CMK (cell line): ENCODE data around the gene OGFR.

ENCODE experiments used
- DNase-seq: peaks from one replicate; pipeline ENCODE4 v3.0.0-alpha.2; 2010; ENCODE audit warnings: low read depth

Gene OGFR, protein sequence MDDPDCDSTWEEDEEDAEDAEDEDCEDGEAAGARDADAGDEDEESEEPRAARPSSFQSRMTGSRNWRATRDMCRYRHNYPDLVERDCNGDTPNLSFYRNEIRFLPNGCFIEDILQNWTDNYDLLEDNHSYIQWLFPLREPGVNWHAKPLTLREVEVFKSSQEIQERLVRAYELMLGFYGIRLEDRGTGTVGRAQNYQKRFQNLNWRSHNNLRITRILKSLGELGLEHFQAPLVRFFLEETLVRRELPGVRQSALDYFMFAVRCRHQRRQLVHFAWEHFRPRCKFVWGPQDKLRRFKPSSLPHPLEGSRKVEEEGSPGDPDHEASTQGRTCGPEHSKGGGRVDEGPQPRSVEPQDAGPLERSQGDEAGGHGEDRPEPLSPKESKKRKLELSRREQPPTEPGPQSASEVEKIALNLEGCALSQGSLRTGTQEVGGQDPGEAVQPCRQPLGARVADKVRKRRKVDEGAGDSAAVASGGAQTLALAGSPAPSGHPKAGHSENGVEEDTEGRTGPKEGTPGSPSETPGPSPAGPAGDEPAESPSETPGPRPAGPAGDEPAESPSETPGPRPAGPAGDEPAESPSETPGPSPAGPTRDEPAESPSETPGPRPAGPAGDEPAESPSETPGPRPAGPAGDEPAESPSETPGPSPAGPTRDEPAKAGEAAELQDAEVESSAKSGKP

DNA sequence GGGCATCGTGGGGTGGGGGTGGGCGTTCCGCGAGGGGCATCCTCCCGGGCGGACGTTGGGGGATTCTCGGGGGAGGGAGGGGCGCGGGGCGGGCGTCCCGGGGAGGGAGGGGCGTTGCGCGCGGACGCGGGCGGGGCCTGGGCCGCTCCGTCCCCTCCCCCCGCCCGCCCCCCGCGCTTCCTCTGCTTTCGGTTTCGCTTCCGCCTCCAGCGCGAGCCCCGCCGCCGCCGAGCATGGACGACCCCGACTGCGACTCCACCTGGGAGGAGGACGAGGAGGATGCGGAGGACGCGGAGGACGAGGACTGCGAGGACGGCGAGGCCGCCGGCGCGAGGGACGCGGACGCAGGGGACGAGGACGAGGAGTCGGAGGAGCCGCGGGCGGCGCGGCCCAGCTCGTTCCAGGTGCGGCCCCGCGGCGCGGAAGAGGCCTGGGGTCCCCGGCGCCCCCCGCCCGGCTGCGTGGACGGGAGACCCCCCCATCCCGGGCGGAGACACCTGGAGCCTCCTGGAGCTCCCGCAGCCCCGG lies at the start of gene OGFR:
Gene OGFR (plus strand): TSS at position 209 of the 528 bp plus-strand sequence. CDS start 25 bp downstream, at position 234.
- no peak for DNase-seq

DNA sequence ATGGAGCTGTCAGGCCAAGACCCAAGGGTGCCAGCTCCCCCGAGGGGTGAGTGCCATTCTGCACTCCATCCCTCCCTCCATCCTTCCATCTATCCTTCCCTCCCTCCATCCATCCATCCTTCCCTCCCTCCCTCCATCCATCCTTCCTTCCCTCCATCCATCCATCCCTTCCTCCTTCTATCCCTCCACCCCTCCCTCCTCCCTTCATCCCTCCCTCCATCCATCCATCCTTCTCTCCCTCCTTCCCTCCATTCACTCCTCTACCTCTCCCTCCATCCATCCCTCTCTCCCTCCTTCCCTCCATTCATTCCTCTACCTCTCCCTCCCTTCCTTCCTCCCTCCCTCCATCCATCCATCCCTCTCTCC lies 49.7 kb upstream of the OGFR start:
- no peak for DNase-seq

DNA sequence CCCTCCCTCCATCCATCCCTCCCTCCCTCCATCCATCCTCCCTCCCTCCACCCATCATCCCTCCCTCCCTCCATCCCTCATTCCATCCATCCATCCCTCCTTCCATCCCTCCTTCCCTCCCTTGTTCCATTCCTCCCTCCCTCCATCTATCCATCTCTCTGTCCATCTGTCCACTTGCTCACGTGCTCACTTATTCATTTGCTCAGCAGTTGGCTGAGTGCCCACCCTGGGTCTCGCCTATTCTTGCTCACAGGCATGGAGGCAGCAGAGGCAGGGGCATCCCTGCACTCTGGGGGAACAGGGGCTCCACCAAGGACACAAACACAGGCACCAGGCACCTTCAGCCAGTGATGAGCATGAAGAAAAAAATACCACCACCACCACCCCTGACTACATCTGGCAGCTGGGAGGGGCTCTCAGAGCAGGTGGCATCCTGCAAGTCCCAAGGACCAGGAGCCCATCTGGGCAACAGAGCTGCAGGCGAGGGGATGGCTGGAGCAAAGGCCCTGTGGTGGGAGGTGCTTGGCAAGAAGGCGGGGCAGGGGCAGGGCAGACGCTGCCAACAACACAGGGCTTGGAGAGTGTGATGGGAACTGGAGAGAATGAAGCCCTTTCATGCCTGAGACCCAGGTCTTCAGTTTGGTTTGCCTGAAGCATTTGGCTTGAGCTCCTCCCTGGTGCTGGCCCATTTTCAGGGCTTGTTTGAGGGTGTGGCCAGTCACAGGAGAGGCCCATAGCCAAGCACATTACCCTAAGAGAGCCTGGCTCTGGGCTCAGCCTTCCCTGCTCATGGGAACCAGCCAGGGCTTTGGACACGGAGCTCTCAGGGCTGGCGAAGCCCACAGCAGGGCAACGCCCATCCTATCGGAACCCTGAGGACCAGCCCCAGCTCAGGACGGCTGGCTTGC lies 48.6 kb upstream of the OGFR start:
- DNase-seq = no peak

DNA sequence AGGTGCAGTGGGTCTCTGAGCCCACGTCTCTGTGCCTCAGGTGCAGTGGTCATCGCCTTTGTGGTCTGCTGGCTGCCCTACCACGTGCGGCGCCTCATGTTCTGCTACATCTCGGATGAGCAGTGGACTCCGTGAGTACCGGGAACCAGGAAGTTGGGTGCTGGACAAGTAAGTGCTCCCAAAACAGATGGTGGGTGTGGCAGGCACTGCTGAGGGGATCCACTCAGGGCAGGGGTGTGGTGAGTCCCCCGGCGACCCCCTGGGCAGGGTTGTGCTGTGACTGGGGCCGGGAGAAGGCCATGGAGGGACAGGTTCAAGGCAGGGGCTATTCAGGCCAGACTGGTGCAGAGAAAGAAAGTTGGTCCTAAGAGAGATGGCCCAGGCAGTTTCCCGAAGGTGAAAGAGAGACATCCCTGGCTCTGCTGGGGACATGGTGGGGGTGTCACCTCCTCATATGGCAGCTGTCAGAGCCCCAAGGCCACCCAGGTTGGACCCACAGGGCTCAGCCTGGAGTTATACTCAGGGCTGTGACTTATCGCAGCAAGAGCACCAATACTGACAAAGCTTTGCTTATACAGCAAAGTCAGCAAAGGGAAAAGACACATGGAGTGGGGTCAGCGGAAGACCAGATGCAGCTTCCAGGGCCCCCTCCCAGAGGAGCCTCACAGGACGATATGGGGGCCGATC lies 46.3 kb upstream of the OGFR start:
- DNase-seq = no peak

DNA sequence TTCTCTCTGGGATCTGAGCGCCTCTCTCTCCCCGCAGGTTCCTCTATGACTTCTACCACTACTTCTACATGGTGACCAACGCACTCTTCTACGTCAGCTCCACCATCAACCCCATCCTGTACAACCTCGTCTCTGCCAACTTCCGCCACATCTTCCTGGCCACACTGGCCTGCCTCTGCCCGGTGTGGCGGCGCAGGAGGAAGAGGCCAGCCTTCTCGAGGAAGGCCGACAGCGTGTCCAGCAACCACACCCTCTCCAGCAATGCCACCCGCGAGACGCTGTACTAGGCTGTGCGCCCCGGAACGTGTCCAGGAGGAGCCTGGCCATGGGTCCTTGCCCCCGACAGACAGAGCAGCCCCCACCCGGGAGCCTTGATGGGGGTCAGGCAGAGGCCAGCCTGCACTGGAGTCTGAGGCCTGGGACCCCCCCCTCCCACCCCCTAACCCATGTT lies 44.6 kb upstream of the OGFR start:
- DNase-seq = no peak

DNA sequence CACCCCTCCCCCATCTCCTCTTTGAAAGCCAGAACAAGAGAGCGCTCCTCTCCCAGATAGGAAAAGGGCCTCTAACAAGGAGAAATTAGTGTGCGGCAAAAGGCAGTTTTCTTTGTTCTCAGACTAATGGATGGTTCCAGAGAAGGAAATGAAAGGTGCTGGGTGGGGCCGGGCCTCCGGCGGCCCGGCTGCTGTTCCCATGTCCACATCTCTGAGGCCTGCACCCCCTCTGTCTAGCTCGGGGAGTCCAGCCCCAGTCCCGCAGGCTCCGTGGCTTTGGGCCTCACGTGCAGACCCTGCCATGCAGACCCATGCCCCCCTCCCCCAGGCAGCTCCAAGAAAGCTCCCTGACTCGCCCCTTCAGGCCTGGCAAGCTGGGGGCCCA lies 44.2 kb upstream of the OGFR start:
- no peak for DNase-seq

DNA sequence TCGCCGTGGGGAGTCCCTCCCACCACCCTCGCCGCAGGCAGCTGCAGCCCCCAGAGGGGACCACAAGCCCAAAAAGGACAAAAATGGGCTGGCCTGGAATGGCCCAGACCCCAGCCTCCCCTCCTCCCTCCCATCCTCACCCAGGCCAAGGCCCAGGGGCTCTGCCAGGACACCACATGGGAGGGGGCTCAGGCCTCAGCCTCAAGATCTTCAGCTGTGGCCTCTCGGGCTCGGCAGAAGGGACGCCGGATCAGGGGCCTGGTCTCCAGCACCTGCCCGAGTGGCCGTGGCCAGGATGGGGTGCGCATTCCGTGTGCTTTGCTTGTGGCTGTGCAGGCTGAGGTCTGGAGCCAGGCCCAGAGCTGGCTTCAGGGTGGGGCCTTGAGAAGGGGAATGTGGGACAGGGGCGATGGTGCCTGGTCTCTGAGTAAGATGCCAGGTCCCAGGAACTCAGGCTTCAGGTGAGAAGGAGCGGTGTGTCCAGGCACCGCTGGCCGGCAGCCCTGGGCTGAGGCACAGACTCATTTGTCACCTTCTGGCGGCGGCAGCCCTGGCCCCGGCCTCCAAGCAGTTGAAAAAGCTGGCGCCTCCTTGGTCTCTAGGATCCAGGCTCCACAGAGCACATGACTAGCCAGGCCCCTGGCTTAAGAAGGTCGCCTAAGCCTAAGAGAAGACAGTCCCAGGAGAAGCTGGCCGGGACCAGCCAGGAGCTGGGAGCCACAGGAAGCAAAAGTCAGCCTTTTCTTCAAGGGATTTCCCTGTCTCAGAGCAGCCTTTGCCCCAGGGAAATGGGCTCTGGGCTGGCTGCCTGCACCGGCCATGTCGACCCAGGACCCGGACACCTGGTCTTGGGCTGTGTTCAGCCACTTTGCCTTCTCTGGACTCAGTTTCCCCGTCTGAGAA lies 43.5 kb upstream of the OGFR start:
- no peak for DNase-seq

DNA sequence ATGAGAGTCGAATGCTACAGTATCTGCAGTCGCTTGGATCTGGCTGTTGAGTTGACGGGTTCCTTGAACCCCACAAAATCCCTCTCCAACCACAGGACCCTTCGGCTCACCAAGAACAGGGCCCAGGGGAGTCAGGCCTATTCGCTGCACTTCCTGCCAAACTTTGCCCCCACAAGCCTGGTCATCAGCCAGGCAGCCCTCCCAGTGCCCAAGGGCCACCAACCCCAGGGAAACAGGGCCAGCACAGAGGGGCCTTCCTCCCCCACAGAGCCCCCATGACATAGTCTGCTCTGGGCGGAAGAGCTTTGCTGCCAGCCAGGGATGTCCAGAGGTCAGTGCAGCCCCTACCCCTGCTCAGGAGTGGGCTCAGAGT lies 42.9 kb upstream of the OGFR start:
- no peak for DNase-seq

DNA sequence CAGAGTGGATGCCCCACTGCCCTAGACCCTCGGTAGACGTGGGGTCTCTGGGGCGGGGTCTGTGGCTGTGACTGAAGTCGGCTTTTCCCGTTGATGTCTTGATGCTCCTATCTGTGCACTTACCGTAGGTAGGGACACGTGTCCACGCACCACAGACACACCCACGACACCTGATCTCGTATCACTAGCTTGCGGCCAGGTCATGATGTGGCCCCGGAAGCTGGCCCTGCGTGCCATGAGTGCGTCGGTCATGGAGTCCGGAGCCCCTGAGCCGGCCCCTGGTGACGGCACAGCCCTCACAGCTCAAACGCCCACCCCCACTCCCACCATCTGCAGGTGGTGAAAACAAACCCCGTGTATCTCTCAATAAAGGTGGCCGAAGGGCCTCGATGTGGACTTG lies 42.3 kb upstream of the OGFR start:
- no peak for DNase-seq

DNA sequence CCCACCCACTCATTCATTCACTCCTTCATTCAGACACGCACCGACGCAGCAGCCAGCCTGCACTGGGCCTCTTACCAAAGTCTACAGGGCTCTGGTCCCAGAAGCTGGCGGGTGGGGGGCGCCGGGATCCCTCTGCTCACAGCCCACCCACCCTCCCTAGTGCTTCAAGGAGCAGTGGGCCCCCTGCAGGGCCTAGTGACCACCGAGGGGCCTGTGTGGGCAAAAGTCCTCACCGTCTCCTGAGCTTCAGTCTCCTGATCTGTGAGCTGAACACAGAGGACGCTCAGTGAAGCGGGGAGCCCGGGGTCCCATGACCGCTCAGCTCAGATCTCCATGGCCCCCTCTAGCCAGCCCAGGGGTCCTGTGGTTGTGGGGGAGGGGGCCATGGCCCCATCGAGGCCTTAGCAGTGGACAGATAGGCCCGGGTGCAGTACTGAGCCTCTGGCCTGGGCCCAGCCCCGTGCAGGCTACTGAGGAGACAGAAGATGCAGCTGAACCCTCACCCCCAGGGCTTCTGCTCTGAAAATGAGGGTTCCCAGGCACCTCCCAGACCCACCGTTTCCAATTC lies 41.8 kb upstream of the OGFR start:
- no peak for DNase-seq

DNA sequence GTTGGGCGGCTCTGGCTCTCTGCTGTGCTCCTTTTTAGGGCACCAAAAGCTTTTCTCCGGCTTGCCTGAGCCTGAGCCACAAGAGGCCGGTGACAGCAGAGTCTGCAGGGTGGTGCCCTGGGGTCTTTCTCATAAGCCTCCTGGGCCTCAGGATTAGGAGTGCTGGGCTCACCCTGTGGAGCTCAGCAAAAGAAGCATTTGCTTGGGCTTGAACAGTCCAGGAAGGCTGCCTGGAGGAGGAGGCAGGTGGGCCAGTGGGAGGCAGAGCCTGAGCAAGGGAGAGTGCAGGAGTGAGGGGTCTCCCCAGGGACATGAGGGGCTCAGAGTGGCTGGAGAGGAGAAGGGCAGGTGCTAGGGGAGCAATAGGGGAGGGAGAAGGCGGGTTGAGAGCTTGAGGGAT lies 41.2 kb upstream of the OGFR start:
- no peak for DNase-seq

DNA sequence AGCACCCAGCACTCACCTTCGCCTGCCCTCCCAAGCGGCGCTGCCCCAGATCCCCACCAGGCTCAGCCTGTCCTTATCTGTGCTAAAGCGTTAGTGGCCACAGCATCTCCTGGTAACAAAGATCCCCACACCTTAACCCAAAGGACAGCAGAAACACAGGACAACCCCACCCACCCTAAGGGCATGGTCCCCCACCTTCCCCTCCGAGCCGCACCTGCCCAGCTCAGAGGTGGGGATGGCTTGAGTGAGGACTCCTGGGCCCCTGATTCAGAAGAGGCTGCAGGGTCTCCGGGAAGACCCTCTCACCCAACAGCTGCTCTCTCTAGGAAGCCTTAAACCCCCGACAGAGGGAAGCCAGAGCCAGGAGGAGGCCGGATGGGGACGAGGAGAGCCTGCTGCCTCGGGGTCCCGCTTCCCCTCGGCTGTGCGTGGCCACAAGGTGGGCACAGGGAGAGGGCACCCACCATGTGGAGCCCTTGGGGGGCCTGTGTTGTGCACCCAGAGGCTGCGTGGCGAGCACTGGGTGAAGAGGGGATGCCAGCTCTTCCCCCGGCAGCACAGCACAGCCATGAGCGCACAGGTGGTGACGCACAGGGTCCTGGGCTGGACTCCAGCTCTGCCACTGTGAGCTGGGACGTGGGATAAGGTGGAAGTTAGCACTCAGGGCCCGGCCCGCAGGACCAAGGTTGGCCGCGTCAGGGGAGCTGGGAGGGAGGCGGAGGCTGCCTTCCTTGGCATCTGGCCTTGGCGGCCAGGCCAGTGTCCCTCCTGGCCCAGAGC lies 40.3 kb upstream of the OGFR start:
- no peak for DNase-seq

DNA sequence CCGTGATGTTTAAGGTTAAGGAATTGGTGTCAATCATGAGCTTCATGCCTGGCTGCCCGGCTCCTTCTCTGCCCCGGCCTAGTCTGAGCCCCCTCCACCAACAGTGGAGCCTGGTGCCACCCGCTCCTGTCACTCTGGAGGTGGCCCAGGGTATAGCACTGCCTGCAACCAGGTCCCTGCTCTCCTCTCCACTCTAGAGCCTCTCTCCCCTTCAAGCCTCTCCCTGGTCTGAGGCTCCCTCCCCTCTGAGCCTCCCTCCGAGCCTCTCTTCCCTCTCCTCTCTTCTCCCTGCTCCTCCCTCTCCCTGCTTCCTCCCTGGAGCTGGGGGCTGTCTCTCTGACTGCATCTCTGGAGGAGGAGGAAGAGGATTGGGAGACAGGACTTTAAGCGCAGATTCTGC lies 39.6 kb upstream of the OGFR start:
- no peak for DNase-seq

DNA sequence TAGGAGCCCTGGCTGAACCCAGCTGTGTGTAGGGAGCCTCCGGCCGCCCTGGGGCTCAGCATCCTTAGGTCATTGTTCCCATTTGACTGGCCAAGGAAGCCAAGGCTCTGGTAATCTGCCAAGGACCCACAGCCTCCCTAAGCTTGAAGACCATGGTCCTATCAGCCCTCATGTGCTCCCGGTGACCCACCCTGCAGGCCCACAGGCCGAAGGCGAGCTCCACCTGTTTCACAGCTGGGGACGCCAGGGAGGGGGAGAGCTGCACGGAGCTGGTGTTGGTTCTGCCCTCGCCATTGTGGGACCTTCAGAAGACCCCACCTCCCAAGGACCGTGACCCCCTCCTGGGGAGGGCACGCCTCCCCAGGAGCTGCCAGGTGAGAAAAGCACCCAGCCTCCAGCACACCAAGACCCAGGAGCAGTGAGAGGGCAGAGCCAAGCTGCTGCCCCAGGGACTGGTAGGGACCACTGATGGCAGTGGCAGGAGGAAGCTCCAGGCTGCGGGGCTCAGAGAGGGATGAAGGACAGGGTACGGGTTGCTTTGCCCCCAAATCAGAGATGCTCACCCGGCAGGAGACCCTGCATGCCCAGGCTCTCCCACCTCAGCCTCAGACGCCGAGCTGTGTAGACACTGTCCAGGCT lies 39.1 kb upstream of the OGFR start:
- no peak for DNase-seq

DNA sequence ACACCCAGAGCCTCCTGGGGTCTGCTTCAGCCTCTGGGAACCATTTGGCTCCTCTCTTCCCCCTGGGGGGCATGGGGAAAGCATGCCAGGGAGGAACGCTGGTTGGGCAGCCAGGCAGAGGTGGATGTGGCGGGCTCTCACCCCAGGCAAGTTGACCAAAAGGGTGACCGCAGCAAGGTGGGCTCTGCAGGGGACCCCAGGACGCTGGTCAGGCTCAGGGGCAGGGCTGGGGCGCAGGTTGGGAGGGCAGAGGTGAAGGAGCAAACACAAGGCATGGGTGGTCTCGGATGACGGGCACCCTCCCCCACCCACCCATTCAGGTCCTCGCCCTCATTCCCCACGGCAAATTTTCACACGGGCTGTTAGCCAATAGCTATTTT lies 38.6 kb upstream of the OGFR start:
- no peak for DNase-seq

DNA sequence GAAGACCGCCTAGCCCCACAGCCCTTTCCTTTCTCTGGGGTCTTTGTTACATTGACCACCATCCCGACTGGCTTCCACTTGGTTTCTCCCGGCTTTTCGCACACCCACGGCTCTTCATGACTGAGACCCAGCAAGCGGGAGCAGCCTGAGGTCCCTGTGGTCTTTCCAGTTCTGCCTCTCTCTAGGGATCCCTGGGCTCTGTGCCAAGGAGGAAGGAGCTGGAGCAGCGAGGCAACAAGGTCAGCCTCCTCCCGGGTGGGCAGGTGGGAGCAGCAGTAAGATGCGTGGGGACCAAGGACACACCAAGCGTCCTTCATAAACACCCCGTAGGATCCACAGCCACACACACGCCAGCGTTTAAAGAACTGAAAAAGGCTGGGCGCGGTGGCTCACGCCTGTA lies 37.9 kb upstream of the OGFR start:
- no peak for DNase-seq

DNA sequence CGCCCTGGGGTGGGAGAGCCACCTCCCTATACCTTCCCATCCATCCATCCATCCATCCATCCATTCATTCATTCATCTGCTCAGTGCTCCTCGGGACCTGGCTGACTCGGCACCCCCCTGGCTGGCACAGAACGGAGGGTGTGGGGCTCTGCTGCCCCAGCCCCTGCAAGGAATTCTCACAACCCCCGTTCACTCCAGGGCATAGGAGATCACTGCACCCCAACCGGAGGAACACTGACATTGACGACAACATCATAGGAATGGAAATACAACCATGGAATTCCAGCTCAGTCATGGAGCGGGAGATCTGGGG lies 36.4 kb upstream of the OGFR start:
- no peak for DNase-seq

DNA sequence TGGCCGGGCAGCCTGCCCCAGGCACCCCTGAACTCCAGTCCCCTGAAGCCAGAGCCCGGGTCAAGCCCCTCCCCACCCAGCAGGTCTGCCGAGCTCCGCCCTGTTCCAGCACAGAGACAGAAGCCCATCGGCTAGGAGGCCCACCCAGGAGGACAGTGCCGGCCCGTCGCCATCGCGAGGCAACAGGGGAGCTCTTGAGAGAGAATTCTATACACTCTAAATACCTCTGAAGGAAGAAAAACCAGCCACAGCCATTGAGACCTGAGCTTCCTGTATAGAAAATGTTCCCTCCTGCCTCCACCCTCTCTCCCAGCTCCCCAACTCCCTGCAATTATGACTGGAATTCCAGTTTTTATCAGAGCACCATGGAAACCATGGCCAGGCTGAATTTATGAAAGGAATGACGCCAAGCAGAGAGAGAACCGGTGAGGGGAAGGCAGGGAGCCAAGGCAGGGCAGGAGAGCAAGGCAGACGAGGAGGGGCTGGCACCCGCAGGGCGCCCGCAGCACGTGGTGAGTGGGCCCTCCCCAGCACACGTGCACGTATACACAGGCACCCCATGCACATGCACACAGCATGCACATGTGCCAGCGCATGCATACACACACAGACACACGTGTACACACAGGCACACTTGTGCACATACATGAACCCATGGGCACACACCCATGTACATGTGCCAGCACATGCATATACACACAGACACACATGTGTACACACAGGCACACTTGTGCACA lies 35.9 kb upstream of the OGFR start:
- DNase-seq = no peak
